Endothelial cell (in vitro differentiated cells): ENCODE data around the gene HYAL1. TPM values are rescaled to one million over a fixed set of nuclear protein-coding genes. Genes with fewer than 3 reads are reported as not detected.

Source experiments
- DNase-seq: peaks from one replicate; pipeline ENCODE4 v3.0.0; 2021; ENCODE audit warnings: low spot score
- H3K27ac Mint-ChIP-seq: one replicate; pipeline ENCODE4 v1.8.0; 2021; ENCODE audit warnings: mixed read lengths, inconsistent platforms; ENCODE audit not compliant: unreplicated experiment
- H3K27me3 Mint-ChIP-seq: one replicate; pipeline ENCODE4 v1.8.0; 2021; ENCODE audit warnings: mild to moderate bottlenecking, moderate library complexity, mixed read lengths, inconsistent platforms; ENCODE audit not compliant: unreplicated experiment
- H3K36me3 Mint-ChIP-seq: one replicate; pipeline ENCODE4 v1.8.0; 2021; ENCODE audit warnings: mild to moderate bottlenecking, low read depth, mixed read lengths, inconsistent platforms; ENCODE audit not compliant: unreplicated experiment
- H3K4me1 Mint-ChIP-seq: one replicate; pipeline ENCODE4 v1.8.0; 2021; ENCODE audit warnings: mild to moderate bottlenecking, mixed read lengths, inconsistent platforms; ENCODE audit not compliant: unreplicated experiment
- H3K4me3 Mint-ChIP-seq: one replicate; pipeline ENCODE4 v1.8.0; 2021; ENCODE audit warnings: mild to moderate bottlenecking, mixed read lengths, inconsistent platforms; ENCODE audit not compliant: unreplicated experiment
- H3K9me3 Mint-ChIP-seq: one replicate; pipeline ENCODE4 v1.8.0; 2021; ENCODE audit warnings: mixed read lengths, inconsistent platforms; ENCODE audit not compliant: unreplicated experiment
- CTCF ChIP-seq: fragments of 200-600 bp; sonication (generic); IDR thresholded peaks from one replicate; pipeline ENCODE4 v1.5.0; 2021; ENCODE audit warnings: antibody characterized with exemption; ENCODE audit not compliant: unreplicated experiment
- long read RNA-seq: library from polyadenylated mRNA; unstranded; transcript quantifications from one replicate; pipeline ENCODE4 v2.0.0, GENCODE V29; 2020; ENCODE audit not compliant: unreplicated experiment
- total RNA-seq: library from RNA; stranded (reverse); fragmentation: NEBNext Ultra II Directional; extraction: Animal tissue kit (Norgen Biotek cat#: 25700); gene quantifications from one replicate; pipeline ENCODE4 v1.2.1, GENCODE V29; 2021; ENCODE audit not compliant: unreplicated experiment

Gene HYAL1
- 1.6 TPM for total RNA-seq
- long read RNA-seq: 0 reads

GRCh38 chr3:50303013-50303815 lies at the start of gene HYAL1:
HYAL1 (minus strand) TSS chr3:50303574; CDS start chr3:50302956, 618 bp downstream.
- no peaks in the 10 kb centered on the region for H3K36me3 Mint-ChIP-seq
- peaks cover 5% of the 10 kb centered on the region for H3K27me3 Mint-ChIP-seq
- H3K9me3 Mint-ChIP-seq: no peaks in the 10 kb centered on the region
- TF ChIP-seq CTCF: no peak
- no peak within 1 kb of the TSS for H3K4me3 Mint-ChIP-seq
- peaks cover 10% of the 10 kb centered on the region for H3K4me1 Mint-ChIP-seq
- no peak within 1 kb of the TSS for H3K27ac Mint-ChIP-seq
- no peak for DNase-seq

GRCh38 chr3:50352781-50353180 lies 49.4 kb upstream of the HYAL1 start:
- H3K4me3 Mint-ChIP-seq: no peak overlapping the region
- no peak for TF ChIP-seq CTCF
- H3K4me1 Mint-ChIP-seq: peaks cover 28% of the 10 kb centered on the region
- H3K9me3 Mint-ChIP-seq: no peaks in the 10 kb centered on the region
- peaks cover 5% of the 10 kb centered on the region for H3K27me3 Mint-ChIP-seq
- DNase-seq: no peak
- no peak overlapping the region for H3K27ac Mint-ChIP-seq
- H3K36me3 Mint-ChIP-seq: peaks cover 14% of the 10 kb centered on the region

- DNase-seq: no peak
- no peak overlapping the region for H3K27ac Mint-ChIP-seq
- TF ChIP-seq CTCF: no peak
Measured at GRCh38 chr3:50351323-50351697, 47.9 kb upstream of the HYAL1 start.

GRCh38 chr3:50350527-50351322 lies 47.4 kb upstream of the HYAL1 start, which contains the start of the genes CYB561D2 and NPRL2:
CYB561D2 (plus strand) TSS chr3:50350862; CDS start chr3:50351434, 572 bp downstream.
NPRL2 (minus strand) TSS chr3:50350775; CDS start chr3:50350652, 123 bp downstream.
- Mint-ChIP-seq H3K4me1 (peaks cover 16% of the 10 kb centered on the region), H3K9me3 (no peaks in the 10 kb centered on the region), H3K27ac (peak within 1 kb of the TSS; percentile 68), H3K36me3 (peaks cover 10% of the 10 kb centered on the region), H3K4me3 (peak within 1 kb of the TSS; percentile 91), H3K27me3 (peaks cover 8% of the 10 kb centered on the region)
- TF ChIP-seq CTCF: no peak
- peak; percentile 79 for DNase-seq

More at GRCh38 chr3:50351323-50351697, 47.9 kb upstream of the HYAL1 start:
- Mint-ChIP-seq H3K36me3 (peaks cover 10% of the 10 kb centered on the region), H3K4me3 (peak overlapping the region; percentile 12), H3K4me1 (peaks cover 13% of the 10 kb centered on the region), H3K27me3 (peaks cover 5% of the 10 kb centered on the region), H3K9me3 (no peaks in the 10 kb centered on the region)
